Peyer's patch (tissue), 4 donors: Measurements from ENCODE around the gene AKAP6.

Experiments
- CTCF ChIP-seq, 6 experiments: fragments of 450-650 bp in 4 of 6; fragments of 200-600 bp in 2 of 6; sonication (generic) in 1 of 6; IDR thresholded peaks; one replicate each; pipeline ENCODE4 v1.5.1; 2017 to 2019; ENCODE audit warnings: antibody characterized with exemption in 6 of 6, mild to moderate bottlenecking in 3 of 6, moderate library complexity in 1 of 6
- POLR2A ChIP-seq, 2 donors: fragments of 450-650 bp; IDR thresholded peaks; one replicate each; pipeline ENCODE4 v1.5.1; 2017; ENCODE audit warnings: antibody characterized with exemption in 2 of 2, mild to moderate bottlenecking in 2 of 2, moderate library complexity in 2 of 2

- TF ChIP-seq POLR2A (IDR thresholded peaks at IDR 0.05) (no peak), CTCF (IDR thresholded peaks at IDR 0.05) (no peak)
These were observed 18.2 kb upstream of the AKAP6 start for GRCh38 chr14:32310876-32311275.
